GM18519 (cell line): Measurements from ENCODE around the gene DLG5.

Experiments used
- ATAC-seq: cut with Tn5 transposase; IDR thresholded peaks from one replicate; pipeline ENCODE4 v1.9.1; 2021; ENCODE audit warnings: mild to moderate bottlenecking, moderate library complexity; ENCODE audit not compliant: unreplicated experiment, low FRiP score

DLG5 gene

DNA sequence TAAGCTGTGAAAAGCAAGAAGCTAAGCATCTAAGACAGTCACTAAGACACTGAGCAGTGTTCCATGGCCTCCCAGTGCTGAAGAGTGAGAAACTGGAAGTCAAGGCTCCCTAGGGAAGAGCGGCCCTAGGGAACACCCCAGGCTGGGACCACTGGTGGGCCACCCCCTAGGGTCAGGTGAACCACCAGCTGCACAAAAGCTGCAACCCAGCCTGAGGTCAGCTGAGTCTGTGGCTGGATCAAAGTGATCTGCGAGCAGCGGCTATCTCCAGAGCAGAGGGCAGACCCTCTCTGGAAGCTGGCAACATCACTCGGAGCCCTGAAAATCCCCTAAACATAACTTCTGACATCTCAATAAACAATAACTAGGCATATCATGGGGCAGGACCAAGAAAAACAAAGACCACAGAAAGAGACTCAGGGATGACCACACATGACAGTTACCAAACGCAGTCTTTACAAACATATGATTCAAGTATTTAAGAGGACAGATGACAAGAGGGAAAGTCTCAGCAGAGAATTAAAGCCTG lies 125.8 kb downstream of the DLG5 start:
- no peak for ATAC-seq

GRCh38 chr10:77800320-77800719 lies 126.2 kb downstream of the DLG5 start:
- ATAC-seq = no peak

GRCh38 chr10:77799352-77799751 lies 127.2 kb downstream of the DLG5 start:
- ATAC-seq = no peak

DNA sequence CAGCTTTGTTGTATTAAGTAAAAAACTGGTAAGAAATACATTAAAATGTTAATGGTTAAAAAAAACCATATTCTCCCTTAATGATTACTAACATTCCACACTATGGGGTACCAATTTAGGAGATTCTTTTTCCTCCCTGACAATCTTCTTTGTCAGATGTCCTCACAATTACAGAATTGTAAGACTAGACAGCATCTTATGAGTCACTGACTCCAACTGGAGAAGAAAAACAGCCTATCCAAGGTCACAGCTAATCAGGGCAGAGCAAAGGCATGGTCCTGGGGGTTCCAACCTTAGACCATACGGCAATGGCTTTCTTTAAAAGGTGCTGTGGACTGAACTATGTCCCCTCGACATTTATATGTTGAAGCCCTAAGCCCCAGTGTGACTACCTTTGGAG lies 127.6 kb downstream of the DLG5 start:
- no peak for ATAC-seq

DNA sequence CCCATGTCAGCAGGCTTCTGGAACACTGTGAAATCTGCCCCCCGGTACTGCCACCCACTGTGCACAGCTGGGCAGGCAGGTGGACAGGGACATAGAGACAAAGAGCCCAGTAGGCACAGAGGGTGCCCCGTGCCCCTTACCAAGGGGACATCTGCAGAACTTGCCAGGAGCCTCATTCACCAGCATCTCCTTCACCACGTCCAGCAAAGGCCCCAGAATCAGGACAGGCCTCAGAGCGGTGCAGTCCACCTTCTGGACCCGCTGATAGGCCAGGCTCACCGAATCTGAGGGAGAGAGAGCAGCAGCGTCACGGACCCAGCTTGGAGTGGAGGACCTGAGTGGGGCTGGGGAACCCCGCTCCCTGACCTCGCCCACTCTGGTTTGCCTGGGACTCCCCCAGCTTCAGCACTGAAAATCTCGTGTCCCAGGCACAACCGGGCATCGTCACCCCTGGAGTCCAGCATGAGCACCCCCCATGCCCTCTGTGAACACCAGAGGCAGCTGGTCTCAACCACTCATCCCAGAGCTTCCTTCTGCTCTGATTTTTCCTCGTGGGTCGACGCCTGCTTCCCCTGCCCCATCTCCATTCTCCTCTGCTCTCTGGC lies 130.1 kb downstream of the DLG5 start:
- ATAC-seq = no peak

- no peak for ATAC-seq
Observed at GRCh38 chr10:77795426-77796055, 131.0 kb downstream of the DLG5 start.

DNA sequence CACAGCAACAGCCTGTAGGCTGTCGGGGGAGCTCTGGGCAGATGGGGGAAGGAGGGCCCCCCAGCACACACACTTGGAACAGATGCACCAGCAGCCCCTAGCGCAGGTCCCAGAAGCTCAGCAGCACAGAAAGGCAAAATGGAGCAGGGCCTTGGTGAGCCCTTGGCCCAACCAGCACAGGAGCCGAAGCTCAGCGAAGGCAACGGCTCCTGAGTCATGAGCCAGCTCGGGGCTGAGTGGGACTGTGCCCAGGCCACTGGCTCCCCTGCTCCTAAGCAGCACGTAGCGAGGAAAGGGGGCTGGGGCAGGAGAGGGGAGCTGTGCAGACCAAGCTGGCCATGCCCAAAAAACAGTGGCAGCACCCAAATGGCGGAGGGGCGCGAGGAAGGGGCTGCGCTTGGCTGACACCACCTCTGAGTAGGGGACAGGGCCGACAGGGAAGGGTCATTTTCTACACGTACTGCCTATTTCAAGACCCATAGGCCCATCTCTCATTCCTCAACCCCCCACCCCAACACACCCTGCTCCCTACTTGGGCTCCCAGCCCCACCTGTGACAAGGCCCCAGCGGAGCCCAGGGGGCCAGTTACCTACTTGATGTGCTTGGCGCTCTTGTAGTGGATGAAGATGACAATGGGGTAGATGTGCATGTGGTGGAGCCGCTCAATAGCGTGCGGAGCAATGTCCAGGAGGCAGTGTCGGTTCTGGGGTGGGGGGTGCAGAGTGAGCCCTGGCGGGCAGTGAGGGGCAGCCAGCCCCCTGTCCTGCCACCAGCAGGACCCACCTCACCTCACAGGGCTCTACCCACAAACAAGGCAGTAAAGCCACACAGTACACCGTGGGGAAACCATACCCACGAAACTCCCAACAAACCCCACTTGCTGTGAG lies 132.1 kb downstream of the DLG5 start:
- no peak for ATAC-seq

- no peak for ATAC-seq
Observed at GRCh38 chr10:77793831-77794230, 132.7 kb downstream of the DLG5 start.

DNA sequence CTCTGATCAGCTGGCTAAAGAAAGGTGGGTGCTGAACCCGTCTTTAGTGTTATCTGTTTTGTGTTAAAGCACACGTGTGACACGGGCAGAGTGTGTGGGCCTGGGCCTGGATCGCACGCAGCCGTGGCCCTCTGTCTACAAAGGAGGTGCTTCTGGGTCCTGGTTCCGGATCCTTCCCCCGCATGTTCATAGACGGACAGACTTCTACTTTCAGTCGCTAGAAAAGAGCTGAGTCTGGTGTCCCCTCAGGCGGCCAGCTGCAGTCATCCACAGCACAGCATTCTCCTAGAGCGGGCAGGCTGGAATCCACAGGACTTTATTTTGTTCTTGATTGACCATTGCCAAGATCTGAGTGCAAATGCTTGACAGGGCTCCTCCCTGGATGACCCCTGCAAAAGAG lies 134.4 kb downstream of the DLG5 start:
- no peak for ATAC-seq

- no peak for ATAC-seq
Observed at GRCh38 chr10:77791506-77791905, 135.0 kb downstream of the DLG5 start.

GRCh38 chr10:77789861-77790260 lies 136.7 kb downstream of the DLG5 start:
- no peak for ATAC-seq

- ATAC-seq = no peak
Observed at GRCh38 chr10:77789016-77789415, 137.5 kb downstream of the DLG5 start.

GRCh38 chr10:77788496-77789010 lies 138.0 kb downstream of the DLG5 start:
- ATAC-seq = no peak

DNA sequence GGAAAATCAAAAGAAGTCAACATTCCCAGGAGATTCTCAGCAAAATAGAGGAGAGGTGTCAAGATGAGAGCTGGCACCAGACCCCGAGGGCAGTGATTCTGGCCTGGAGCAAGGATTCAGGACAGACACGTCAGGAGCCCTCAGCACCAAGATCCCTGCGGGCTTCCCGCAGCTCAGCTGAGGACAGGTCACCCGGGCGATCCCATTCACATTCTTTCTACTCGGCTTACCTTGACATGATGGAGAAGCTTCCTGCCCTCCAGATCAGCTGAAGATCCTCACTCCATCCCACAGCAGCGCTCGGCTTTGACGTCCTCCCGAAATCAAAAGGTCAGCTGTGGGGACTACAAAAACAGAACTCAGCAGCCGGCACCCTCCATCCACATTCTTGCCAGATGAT lies 139.1 kb downstream of the DLG5 start:
- no peak for ATAC-seq

DNA sequence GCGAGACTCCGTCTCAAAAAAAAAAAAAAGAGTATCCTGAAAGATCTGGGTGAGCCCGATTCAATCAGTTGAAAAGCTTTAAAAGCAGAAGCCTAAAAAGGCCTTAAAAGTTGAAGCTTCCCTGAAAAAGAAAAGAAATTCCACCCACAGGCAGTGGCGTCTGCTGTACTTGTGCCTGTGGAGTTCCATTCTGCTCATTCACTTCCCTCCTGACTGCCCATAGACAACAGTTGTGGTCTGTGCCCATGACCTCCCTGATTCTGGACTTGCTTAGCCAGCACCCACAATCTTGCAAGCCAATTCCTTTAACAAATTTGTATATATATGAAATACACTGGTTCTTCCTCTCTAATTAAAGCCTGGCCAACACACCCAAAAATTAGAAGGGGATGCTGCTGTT lies 141.7 kb downstream of the DLG5 start:
- no peak for ATAC-seq

DNA sequence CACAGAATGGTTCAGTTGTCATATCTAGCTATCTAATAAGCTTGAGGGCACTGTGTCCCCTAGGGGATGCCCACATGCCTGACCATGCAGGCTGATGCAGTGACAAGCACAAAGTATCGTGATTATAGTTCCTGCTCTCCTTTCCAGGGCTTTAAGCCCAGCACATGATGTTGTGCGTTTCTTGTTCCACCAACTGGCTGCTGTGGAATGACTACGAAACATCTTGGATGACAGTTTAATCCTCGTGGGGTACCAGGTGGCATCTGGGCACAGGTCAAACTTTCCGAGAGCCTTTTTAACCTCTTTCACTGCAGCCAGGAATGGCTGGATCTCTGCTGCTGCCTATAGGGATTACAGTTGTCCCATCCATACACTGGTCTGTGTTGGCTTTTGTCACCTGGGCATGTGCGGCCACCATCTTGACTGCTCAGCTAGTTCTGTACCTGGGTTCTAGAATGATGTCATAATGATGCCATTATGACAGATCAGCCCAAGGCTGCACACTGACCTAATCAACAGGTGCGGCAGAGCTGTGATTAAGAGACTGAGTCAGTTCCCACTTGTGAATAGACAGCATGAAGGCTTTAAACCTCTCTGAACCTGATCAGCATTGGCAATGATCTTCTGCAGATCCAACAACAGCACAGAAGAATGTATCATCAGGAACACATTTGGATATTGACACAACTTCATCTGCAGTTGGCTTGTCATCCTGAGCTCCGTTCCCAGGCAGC lies 144.1 kb downstream of the DLG5 start:
- ATAC-seq = no peak

GRCh38 chr10:77781451-77782327 lies 144.9 kb downstream of the DLG5 start:
- ATAC-seq = no peak

- ATAC-seq = no peak
Observed at GRCh38 chr10:77780180-77780579, 146.4 kb downstream of the DLG5 start.

DNA sequence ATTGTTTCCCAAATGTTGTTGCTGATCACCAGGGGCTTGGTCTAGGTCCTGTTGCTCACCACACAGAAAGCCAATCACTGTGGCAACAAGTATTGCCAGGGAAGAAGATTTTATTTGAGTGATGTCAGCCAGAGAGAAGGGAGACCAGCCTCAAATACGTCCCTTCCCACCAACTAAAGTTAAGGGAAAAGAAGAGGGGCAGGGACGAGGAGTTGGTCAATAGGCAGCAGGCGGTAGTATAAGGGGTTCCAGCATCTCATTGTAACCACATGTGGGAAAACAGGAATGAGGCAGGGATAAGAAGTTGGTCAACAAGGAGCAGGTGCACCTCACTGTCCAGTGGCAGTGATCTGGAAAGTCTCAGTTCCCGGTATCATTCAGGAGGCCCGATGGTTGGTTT lies 150.1 kb downstream of the DLG5 start:
- no peak for ATAC-seq
